Hepatocyte (in vitro differentiated cells): ENCODE measurements around the gene RAP1GAP2. TPM values are rescaled to one million over a fixed set of nuclear protein-coding genes. Genes with fewer than 3 reads are reported as not detected.

Source experiments
- DNase-seq: peaks from one replicate; pipeline ENCODE4 v3.0.0-alpha.2; 2016; ENCODE audit warnings: low spot score
- H2AFZ ChIP-seq: fragments of 200-600 bp; sonication (generic); 2 replicates; pipeline ENCODE4 v1.6.0; 2016; ENCODE audit warnings: antibody characterized with exemption, mild to moderate bottlenecking
- H3K27ac ChIP-seq: fragments of 200-600 bp; sonication (generic); 2 replicates; pipeline ENCODE4 v1.5.1; 2016; ENCODE audit warnings: mild to moderate bottlenecking
- H3K27me3 ChIP-seq: fragments of 200-600 bp; sonication (generic); 2 replicates; pipeline ENCODE4 v1.6.1; 2016
- H3K36me3 ChIP-seq: fragments of 200-600 bp; sonication (generic); replicated peaks from 2 replicates; pipeline ENCODE4 v1.5.1; 2016; ENCODE audit warnings: low read depth; ENCODE audit not compliant: insufficient read depth
- H3K4me1 ChIP-seq: fragments of 200-600 bp; sonication (generic); 2 replicates; pipeline ENCODE4 v1.5.1; 2016; ENCODE audit warnings: mild to moderate bottlenecking, moderate library complexity; ENCODE audit not compliant: insufficient read depth
- H3K4me2 ChIP-seq: fragments of 200-600 bp; sonication (generic); 2 replicates; pipeline ENCODE4 v1.6.0; 2016
- H3K4me3 ChIP-seq: fragments of 200-600 bp; sonication (generic); 2 replicates; pipeline ENCODE4 v1.5.1; 2016; ENCODE audit warnings: mild to moderate bottlenecking
- H3K79me2 ChIP-seq: fragments of 200-600 bp; sonication (generic); 2 replicates; pipeline ENCODE4 v1.6.0; 2017; ENCODE audit warnings: mild to moderate bottlenecking
- H3K9me2 ChIP-seq: fragments of 200-600 bp; sonication (generic); replicated peaks from 2 replicates; pipeline ENCODE4 v1.6.0; 2017; ENCODE audit warnings: mild to moderate bottlenecking; ENCODE audit not compliant: insufficient read depth
- H3K9me3 ChIP-seq: fragments of 200-600 bp; sonication (generic); 2 replicates; pipeline ENCODE4 v1.5.1; 2016; ENCODE audit warnings: low read depth, mild to moderate bottlenecking
- H4K20me1 ChIP-seq: fragments of 200-600 bp; sonication (generic); 2 replicates; pipeline ENCODE4 v1.6.0; 2016; ENCODE audit warnings: mild to moderate bottlenecking; ENCODE audit not compliant: insufficient read depth, poor library complexity, severe bottlenecking
- CTCF ChIP-seq: fragments of 200-600 bp; sonication (generic); IDR thresholded peaks from 2 replicates; pipeline ENCODE4 v1.5.1; 2016; ENCODE audit warnings: antibody characterized with exemption, mild to moderate bottlenecking; ENCODE audit not compliant: poor library complexity
- EZH2 ChIP-seq: fragments of 200-600 bp; sonication (generic); IDR thresholded peaks from 2 replicates; pipeline ENCODE4 v1.6.1; 2016; ENCODE audit warnings: antibody characterized with exemption, mild to moderate bottlenecking, borderline replicate concordance
- EZH2phosphoT487 ChIP-seq: fragments of 200-600 bp; sonication (generic); IDR thresholded peaks from one replicate; pipeline ENCODE4 v1.6.1; 2018; ENCODE audit warnings: antibody characterized with exemption, mild to moderate bottlenecking, low read depth, moderate library complexity; ENCODE audit not compliant: unreplicated experiment, severe bottlenecking
- WGBS: methylation state at CpG from one replicate; pipeline ENCODE4 v1.1.6; 2016; ENCODE audit warnings: low lambda C conversion rate; ENCODE audit errors: missing lambda C conversion rate; 5-methylcytosine and 5-hydroxymethylcytosine counted together
- polyA plus RNA-seq: library from polyadenylated mRNA; unstranded; fragments of >200 nt; fragmentation: Nextera tagmentation; extraction: Ambion mirVana; gene quantifications from 2 replicates; pipeline ENCODE4 v1.2.1, GENCODE V29; 2016
- total RNA-seq: library from RNA; depleted of rRNA; stranded (reverse); fragments of >200 nt; gene quantifications from 2 replicates; pipeline ENCODE4 v1.2.3, GENCODE V29; 2014

Gene RAP1GAP2
- total and polyA plus RNA-seq, 2 experiments from 2014 or later, result 3.0 to 10.0 TPM

GRCh38 chr17:2901582-2901981, 105.3 kb downstream of the RAP1GAP2 start:
- no peak for DNase-seq
- Histone ChIP-seq H3K4me2 (no peak overlapping the region), H3K9me2 (no peaks in the 10 kb centered on the region), H4K20me1 (no peaks in the 10 kb centered on the region), H3K36me3 (no peaks in the 10 kb centered on the region), H3K4me1 (peaks cover 4% of the 10 kb centered on the region), H3K9me3 (no peaks in the 10 kb centered on the region), H3K27ac (no peak overlapping the region), H3K27me3 (no peaks in the 10 kb centered on the region), H2AFZ (no peak overlapping the region), H3K79me2 (no peaks in the 10 kb centered on the region), H3K4me3 (no peak overlapping the region)
- 61% methylated on average over 4 of the region's 4 CpGs for WGBS
- TF ChIP-seq EZH2, result no peak
- TF ChIP-seq CTCF, result no peak
- no peak for TF ChIP-seq EZH2phosphoT487

GRCh38 chr17:2902546-2902945, 106.3 kb downstream of the RAP1GAP2 start:
- Histone ChIP-seq H3K79me2 (no peaks in the 10 kb centered on the region), H3K36me3 (no peaks in the 10 kb centered on the region), H4K20me1 (no peaks in the 10 kb centered on the region)

GRCh38 chr17:2903193-2903974, 107.1 kb downstream of the RAP1GAP2 start:
- Histone ChIP-seq H2AFZ (no peak overlapping the region), H3K27me3 (no peaks in the 10 kb centered on the region), H3K36me3 (no peaks in the 10 kb centered on the region), H3K27ac (no peak overlapping the region), H3K4me3 (no peak overlapping the region), H3K79me2 (no peaks in the 10 kb centered on the region), H3K4me1 (peaks cover 4% of the 10 kb centered on the region), H4K20me1 (no peaks in the 10 kb centered on the region), H3K9me2 (no peaks in the 10 kb centered on the region), H3K4me2 (no peak overlapping the region), H3K9me3 (no peaks in the 10 kb centered on the region)
- no peak for DNase-seq
- TF ChIP-seq EZH2phosphoT487, result no peak
- no peak for TF ChIP-seq EZH2
- no peak for TF ChIP-seq CTCF
- WGBS, result 86% methylated on average over 6 of the region's 8 CpGs

More at GRCh38 chr17:2902546-2902945, 106.3 kb downstream of the RAP1GAP2 start:
- no peak overlapping the region for H3K4me2 ChIP-seq
- H3K27ac ChIP-seq, result no peak overlapping the region
- H3K27me3 ChIP-seq, result no peaks in the 10 kb centered on the region
- H3K9me3 ChIP-seq, result no peaks in the 10 kb centered on the region
- 96% methylated on average over 9 of the region's 9 CpGs for WGBS
- peaks cover 4% of the 10 kb centered on the region for H3K4me1 ChIP-seq
- H3K9me2 ChIP-seq, result no peaks in the 10 kb centered on the region
- TF ChIP-seq EZH2phosphoT487 (no peak), CTCF (no peak), EZH2 (no peak)
- DNase-seq, result no peak
- H3K4me3 ChIP-seq, result no peak overlapping the region
- H2AFZ ChIP-seq, result no peak overlapping the region
